HUDEP-2 (cell line): ENCODE results near the gene PTPRM.

ENCODE experiments used
- DNase-seq, 76 experiments: peaks; one replicate each; lab custom pipeline; 2025; ENCODE audit not compliant: unreplicated experiment in 76 of 76; lab: John Stamatoyannopoulos, UW

The PTPRM gene

DNA sequence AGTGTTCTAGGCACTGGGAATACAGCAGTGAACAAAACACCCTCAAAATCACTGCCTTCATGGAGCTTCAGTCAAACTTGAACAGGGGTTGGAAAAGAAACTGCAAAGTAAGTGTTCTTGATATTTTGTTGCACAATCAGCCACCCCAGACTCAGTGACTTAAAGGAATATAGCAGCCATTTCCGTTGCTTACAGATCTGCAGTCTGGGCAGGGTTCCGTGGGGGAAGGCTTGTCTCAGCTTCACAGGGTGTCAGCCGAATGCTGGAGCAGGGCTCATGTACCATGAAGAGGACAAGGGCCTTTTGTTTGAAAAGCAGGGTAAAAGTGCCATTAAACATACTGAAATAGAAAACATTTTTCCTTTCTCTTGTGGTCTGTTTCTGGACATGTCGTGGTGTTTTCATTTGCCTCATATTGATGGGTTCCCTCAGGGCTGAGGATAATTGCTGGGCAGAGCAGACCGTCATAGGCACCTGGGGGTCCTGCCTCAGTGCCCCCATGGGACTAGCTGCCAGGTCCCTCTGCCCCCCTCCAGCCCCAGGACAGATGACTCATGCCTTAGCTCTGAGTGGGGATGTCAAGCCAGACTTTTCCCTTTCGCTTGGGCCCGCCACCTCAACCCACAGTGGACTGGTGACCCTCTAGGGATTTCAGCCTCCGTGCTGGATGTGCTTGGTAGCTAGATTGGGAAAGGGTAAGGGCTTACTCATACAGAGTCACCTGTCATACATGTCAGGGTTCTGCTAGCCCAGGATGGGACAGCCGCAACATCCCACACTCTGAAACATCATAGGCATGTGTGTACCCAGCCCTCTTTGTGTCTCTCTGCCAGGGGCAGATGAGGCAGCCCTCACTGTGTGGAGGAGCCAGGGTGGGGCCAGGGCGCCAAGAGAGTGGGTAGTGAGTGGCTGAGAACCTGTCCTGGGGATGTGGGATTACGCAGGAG lies 96.5 kb downstream of the PTPRM start:
- DNase-seq, result no peak

DNA sequence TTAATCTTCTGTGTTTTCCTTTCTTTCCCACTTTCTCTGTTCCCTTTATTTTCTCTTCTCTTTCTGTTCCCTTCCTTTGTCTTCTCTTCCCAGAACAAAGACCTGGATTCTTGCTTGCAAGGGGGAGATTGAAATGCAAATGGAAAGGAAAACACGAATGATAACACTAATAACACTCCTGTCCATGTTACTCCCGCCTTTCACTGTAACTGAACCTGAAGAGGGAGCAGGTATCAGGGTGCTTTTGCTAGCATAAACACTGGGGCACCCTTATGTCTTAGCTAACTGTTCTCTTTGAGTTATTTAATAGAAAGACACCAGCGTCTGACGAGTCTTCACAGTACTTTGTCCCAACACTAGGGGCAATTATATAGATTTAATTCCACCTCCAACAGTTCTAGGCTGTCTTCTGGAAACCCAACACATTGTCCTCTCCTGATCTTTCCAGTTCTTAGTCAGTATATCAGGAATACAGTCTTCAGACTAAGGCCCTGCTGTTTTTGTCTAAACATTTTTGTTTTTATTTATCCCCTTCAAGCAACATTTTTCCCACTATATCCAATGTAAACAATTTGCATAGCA lies 99.2 kb downstream of the PTPRM start:
- DNase-seq, result no peak

DNA sequence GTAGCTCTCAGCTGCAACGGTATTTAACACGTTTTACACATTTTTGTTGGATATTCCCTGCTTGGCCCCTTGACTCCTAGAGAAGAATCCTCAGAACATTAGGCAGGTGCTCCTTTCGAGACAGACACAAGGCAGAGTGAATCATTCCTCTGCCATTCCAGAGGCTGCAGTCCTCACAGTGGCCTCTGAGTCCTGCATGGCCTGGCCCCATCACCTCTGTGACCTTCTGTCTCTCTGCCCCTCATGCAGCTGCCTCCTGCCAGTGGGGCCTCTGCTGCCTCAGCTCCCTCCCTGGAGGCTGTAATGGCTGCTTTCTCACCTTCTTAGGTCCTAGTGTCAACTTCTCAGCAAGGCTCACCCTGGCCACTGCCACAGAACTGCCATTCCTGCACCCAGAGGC lies 101.3 kb downstream of the PTPRM start:
- DNase-seq, result no peak

DNA sequence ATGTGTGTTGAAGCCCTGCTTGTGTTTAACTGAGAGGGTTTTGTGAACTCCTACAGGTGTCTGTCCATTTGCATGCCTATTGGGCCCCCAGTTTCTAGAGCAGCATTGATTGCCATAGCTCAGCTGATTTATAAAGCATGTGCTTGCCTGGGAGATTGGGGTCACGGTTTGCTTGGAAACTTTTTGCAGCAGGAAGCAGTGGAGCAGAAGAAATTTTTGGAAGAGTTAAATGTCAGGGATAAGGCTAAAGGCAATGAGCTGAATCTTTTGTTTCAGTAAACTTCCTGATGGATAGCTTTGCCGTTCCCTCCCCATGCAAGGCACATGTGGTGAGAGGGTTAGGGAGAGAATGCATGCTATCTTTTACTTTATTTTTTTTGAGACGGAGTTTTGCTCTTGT lies 102.2 kb downstream of the PTPRM start:
- DNase-seq, result no peak

DNA sequence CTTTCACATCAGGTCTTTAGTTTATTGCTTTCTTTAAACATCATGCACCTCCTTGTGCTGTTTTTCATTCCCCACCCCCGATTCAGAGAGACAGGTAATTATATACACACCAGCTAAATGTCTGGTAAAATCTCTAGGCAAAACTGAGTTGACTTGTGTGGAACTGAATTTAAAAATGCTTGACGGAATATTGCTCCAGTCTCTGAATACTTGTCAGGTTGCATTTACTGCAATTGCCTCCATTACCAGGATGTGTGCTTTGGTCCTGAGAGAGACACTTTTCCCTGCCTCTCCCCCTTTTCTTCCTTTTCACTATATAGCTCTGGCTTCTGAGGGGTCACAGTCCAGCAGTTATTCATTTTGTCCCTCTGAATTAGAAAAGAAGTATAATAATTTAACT lies 104.0 kb downstream of the PTPRM start:
- DNase-seq, result no peak

DNA sequence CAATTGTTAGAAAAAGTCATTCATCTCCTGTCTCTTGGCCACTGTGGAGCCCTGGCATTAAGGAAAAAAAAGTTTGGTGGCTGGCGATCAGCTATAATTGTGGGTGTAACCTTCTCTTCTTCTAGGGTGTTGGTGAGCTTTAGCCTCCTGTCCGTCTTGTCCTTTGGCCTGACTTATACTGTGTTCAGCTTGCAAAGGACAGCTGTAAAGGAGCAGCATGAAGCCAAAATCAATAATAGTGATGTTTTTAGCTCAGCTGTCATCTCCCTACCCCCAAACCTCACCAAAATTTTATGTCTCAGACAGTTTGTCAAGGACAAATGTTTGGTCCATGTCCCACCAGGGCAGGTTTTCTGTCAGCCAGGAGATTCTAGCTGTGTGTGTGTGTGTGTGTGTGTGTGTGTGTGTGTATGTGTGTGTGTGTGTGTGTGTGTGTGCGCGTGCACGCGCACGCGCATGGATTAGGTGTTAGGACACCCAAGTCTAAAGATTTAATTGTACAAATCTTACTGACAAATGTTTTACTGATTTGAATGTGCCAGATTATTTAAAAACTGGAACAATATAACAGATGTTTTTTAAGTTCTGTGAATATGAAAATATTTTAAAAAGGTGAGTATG lies 109.2 kb downstream of the PTPRM start:
- no peak for DNase-seq

DNA sequence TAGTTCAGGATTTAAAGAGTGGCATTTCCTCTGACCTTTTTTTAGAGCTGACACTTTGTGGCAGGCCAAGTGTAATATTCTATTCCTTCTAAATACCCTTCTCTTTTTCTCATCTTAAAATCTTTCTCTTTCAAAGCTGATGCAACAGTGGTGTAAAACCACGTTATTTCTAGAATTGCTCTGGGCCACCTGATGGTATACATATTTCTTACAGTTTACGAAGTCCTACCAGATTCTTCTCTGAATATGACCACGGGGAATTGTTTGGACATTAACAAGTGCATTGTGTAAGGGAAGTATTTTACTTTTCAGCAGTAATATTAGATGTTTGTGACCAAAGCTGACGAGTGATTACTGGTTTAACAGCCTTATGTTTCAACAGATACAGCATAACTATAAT lies 109.9 kb downstream of the PTPRM start:
- no peak for DNase-seq

DNA sequence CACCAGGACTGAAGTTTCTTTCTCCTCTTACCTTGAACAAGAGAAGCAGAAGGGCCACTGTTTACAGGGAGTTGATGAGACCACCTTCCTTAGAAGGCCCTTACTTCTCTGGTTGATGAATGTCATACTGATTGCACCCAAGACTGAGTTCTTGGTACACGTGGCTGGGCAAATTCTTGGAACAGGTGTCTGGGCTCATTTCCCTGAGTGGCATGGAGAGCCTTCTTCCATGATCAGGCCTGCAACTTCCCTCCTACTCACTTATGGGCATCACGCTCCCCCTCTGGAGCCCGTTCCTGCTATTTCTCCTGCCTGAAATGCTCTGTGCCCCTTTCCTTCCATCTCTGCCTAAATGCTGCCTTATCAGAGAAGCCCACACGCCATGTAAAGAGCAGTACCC lies 110.3 kb downstream of the PTPRM start:
- no peak for DNase-seq

DNA sequence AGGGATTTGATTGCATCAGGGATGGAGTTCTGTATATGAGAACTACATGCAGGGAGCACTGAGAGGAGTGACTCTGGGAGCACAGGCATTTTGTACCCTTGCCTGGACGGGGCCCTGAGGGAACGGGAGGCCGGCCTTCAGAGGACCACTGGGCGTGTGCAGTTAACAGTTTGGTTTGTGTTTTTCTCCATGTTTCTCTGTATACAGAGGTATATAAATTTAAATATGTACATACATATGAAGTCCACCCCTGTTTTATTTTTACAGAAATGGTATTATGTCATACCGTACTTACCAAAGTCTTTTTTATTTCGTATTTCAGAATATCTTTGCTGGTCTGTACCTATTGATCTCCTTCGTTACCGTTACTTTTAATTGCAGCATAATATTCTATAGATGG lies 111.3 kb downstream of the PTPRM start:
- DNase-seq, result no peak

DNA sequence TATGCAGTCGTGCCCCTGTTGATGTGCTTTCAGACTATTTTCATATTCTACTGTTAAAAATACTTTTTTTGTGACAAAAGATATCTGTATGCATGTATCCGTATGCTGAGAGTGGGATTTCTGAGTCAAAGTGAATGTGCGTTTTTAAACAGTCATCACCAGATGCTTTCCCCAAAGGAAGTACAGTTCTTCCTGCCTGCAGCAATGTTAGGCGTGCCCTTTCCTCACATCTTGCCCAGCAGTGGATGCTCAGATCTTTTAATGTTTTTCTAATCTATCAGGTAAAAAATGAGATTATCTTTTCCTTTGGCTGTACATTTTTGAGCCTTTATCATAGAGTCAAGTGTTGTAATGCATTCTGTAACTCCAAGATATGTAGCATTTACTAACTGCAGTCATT lies 111.7 kb downstream of the PTPRM start:
- no peak for DNase-seq

DNA sequence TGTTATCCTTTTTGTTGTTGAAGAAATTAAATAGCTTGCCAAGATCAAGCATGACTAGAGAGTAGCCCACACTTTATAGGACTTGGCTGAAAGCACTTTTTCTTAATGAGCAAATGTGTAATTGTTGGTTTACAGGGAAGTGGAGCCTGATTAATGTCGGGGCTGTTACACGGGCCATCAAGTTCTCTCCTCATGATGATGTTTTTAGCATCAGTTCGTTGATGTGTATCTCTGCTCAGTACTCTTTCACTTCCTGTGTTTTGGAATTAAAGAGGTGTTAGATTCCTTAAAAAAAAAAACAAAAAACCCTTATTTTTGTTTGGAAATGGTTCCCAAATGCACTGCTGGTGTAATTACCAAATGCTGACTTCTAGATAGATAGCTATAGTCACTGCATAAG lies 114.2 kb downstream of the PTPRM start:
- DNase-seq, result no peak

DNA sequence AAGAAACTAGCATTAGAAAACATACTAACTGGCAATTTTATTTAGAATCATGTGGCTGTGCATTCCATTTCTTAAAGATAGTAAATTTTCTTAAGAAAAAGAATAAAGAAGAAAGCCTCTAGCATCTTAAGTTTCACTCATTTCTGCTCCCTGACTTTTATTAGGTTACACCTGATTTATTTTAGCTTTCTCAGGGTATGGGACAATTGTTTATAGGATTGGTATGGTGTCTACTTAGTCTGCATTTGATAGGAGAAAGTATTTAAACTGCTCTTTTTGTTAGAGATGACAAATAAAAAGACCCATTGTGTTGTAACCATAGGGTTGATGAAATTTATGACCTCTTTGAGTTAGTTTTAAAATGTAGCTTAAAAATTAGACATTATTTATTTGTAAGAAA lies 115.2 kb downstream of the PTPRM start:
- no peak for DNase-seq

DNA sequence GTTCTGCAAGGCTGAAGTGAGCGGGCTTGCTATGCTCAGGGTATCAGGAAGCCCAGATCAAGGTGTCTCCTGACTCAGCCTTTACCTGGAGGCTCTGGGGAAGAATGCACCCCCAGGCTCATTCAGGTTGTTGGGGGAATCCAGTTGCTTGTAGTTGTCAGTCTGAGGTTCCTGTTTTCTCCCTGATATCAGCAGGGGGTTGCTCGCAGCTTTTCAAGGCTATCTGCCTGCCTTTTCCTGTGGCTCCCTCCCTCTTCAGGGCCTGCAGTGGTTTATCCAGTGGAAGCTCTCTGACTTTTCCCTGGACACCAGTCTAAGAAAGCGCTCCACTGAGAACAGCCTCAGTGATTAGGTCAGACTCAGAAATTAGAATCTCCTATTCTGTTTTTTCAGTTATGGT lies 116.6 kb downstream of the PTPRM start:
- DNase-seq, result no peak

DNA sequence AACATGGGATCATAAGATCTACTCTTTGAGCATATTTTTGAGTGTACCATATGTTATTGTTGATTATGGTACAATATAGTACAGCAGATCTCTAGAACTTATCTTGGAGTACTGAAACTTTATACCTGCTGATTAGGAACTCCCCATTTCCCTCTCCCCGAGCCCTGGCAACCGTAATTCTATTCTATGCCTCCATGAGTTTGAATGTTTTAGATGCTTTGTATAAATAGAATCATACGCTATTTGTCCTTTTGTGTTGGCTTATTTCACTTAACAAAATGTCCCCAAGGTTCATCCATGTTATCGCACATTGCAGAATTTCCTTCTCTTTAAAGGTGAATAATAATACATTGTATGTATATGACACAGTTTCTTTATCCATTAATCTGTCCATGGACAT lies 117.2 kb downstream of the PTPRM start:
- no peak for DNase-seq

DNA sequence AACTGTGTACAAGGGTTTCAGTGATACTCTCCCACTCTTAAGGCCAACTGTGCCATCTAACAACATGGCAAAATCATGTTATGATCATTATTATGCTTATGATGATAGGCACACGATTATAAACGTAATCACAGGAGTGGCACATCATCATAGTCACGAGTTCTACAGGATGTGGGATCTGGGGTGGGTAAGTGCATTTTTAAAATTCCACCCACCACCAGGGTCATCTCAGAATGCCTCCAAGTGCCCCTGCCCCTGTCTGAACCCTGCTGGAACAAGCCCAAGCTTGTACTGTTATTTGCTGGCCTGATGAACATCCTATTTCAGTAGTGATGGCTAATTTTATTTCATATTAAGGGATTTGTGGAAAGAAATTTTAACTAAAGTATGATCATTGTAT lies 117.8 kb downstream of the PTPRM start:
- DNase-seq, result no peak

DNA sequence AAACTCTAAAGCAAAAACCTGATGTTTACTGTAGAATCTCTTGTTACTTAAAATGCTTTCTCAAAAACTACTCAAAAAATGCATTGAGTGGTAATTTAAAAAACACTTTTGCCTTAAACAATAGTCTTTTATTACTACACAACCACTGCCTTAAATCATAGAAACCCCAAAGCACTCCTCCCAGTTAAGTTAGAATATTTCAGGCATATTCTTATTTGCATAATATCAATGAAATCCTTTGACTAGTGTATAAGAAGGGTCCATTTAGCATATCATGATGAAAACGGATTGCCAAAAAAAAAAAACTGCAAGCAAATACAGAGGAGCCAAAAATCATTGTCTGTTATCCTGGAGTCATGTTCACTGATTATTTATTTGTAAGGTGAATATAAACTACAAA lies 119.2 kb downstream of the PTPRM start:
- DNase-seq, result no peak

DNA sequence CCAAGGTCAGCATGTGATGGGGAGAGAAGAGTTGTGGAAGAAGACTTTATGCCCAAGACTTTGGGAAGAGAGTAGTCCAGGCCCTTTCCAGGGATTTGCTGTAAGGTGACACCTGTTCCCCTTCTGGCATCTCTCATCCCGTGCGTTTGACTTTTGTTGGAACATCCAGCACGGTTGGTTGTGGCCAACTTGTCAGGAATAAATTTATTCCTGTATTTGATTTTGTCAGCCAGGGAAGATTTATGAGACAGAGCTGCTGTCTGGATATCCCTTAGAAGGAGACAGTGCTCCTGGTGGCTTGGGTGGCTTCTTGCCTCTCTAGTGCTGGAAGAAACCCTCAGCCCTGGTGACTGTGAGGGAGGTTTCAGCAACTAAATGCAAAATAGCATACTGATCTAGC lies 121.5 kb downstream of the PTPRM start:
- no peak for DNase-seq

DNA sequence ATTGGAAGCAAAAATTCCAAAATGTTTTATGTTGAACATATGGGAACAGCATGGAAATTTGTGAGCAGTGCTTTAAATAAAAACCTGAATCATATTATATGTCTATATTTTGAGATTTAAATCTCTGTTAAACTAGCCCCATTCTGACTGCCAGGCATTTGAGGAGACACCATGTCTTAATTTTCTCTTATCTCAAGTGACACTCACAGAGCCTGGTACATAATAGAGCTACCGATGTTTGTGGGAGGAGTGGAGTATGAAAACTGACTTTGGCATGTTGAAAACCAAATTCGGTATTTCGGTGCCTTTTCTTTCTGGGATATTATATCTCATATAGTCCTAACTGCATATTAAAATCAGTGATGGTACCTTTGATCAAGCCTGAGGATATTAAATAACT lies 124.1 kb downstream of the PTPRM start:
- DNase-seq, result no peak

DNA sequence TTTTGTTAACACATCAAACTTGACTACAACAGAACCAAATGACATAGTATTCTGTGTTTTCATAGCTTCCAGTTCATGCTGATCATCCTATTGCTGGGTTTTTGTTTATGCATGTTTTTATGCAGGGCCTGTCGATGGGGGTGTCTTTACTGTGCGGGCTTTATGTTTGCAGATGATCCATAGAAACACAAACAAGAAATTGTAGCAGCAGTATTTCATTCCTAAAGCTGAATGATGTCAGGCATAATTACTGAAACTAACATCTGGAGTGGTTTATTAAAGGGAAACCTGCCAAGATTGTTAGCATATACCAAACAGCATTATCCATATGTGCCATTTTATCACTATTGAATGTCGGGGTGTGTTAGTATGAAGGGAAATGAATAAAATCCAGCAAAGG lies 129.7 kb downstream of the PTPRM start:
- no peak for DNase-seq

DNA sequence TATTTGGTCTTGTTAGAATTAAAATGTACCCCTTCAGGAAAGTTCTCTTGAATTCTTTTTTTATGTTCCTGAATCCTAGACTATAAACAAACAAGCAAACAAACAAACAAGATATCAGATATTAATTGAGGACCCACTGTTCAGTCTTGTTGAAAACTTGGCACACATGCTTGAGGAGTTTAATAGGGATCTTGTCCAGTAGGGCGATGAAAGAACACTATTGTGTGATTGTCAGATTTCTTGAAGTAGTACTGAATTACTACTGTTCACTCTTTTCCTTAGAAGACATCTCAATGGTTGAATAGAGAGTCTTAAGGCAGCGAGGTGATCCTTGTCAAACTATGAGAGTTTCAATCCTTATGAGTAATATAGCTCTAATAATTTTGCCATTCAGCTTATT lies 130.2 kb downstream of the PTPRM start:
- no peak for DNase-seq

DNA sequence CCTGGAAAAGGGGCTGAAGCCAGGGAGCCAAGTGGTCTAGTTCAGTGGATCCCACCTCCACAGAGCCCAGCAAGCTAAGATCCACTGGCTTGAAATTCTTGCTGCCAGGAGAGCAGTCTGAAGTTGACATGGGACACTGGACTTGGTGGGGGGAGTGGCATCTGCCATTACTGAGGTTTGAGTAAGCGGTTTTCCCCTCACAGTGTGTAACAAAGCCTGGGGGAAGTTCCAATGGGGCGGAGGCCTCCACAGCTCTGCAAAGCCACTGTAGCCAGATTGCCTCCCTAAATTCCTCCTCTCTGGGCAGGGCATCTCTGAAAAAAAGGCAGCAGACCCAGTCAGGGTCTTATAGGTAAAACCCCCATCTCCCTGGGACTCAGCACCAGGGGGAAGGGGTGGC lies 144.4 kb downstream of the PTPRM start:
- DNase-seq, result no peak

DNA sequence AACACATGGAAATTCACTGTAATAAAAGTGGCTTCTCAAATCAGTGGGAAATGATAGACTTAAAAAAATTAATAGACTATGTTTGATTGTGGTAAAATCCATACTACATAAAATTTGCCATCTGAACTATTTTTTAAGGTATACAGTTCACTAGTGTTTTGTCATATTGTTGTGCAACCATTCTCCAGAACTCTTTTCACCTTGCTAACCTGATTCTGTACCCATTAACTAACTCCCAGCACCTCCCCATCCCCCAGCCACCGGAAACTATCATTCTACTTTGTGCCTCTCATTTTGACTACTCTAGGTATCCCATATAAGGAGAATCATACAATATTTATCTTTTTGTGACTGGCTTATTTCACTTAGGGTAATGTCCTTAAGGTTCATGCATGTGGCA lies 153.3 kb downstream of the PTPRM start:
- DNase-seq, result no peak
